Lower lobe of right lung (tissue), 2 donors: Measurements from ENCODE around the gene VSTM2B. TPM values are rescaled to one million over a fixed set of nuclear protein-coding genes. Genes with fewer than 3 reads are reported as not detected.

Experiments used
- ATAC-seq, 2 donors: fragments of 200-7000 bp; cut with Tn5 transposase; one replicate each; pipeline ENCODE4 v1.9.1; 2020 to 2022; ENCODE audit warnings: mild to moderate bottlenecking in 2 of 2, moderate library complexity in 2 of 2
- DNase-seq: peaks from one replicate; pipeline ENCODE4 v3.0.0-alpha.2; 2020
- H3K27ac ChIP-seq: fragments of 200-600 bp; one replicate; pipeline ENCODE4 v1.8.0; 2022
- H3K27me3 ChIP-seq: fragments of 200-600 bp; one replicate; pipeline ENCODE4 v1.8.0; 2022; ENCODE audit warnings: low read depth
- H3K36me3 ChIP-seq: fragments of 200-600 bp; one replicate; pipeline ENCODE4 v1.8.0; 2022; ENCODE audit warnings: mild to moderate bottlenecking
- H3K4me1 ChIP-seq: fragments of 200-600 bp; one replicate; pipeline ENCODE4 v1.8.0; 2022
- H3K4me3 ChIP-seq: fragments of 200-600 bp; one replicate; pipeline ENCODE4 v1.8.0; 2022; ENCODE audit warnings: mild to moderate bottlenecking
- H3K9me3 ChIP-seq: fragments of 200-600 bp; one replicate; pipeline ENCODE4 v1.8.0; 2022
- CTCF ChIP-seq: fragments of 200-600 bp; IDR thresholded peaks from one replicate; pipeline ENCODE4 v1.8.0; 2022; ENCODE audit warnings: antibody characterized with exemption, mild to moderate bottlenecking
- intact Hi-C: fragments of 100-400 bp; cut with DNase I; formaldehyde crosslinking; loops from one replicate; pipeline ENCODE4 v1.11.0; 2022
- total RNA-seq: library from RNA; stranded (reverse); fragmentation: NEBNext Ultra II Directional; extraction: Animal tissue kit (Norgen Biotek cat#: 25700); gene quantifications from one replicate; pipeline ENCODE4 v1.2.1, GENCODE V29; 2021
- donor health status: DM: no; HTN: yes; CAD: no; lungs with severe emphysema.

VSTM2B gene
- total RNA-seq, 1 donor from 2014 or later = not detected

GRCh38 chr19:29506619-29506911 lies 19.2 kb upstream of the VSTM2B start:
- peak; percentile 14 for DNase-seq
- Histone ChIP-seq H3K9me3 (no peaks in the 10 kb centered on the region), H3K27me3 (peaks cover 3% of the 10 kb centered on the region), H3K36me3 (no peaks in the 10 kb centered on the region), H3K4me1 (no peaks in the 10 kb centered on the region), H3K27ac (no peak overlapping the region), H3K4me3 (no peak overlapping the region)
- no peak for TF ChIP-seq CTCF
- intact Hi-C loops = no loop called here
- ATAC-seq = no peak

GRCh38 chr19:29507081-29507860 lies 18.5 kb upstream of the VSTM2B start:
- H3K36me3 ChIP-seq = no peaks in the 10 kb centered on the region
- no peaks in the 10 kb centered on the region for H3K9me3 ChIP-seq
- intact Hi-C loops = no loop called here
- peaks cover 3% of the 10 kb centered on the region for H3K27me3 ChIP-seq
- ATAC-seq (no peak), DNase-seq (peak; percentile 34)
- no peak overlapping the region for H3K27ac ChIP-seq
- H3K4me3 ChIP-seq = no peak overlapping the region
- TF ChIP-seq CTCF = no peak
- H3K4me1 ChIP-seq = no peaks in the 10 kb centered on the region

GRCh38 chr19:29508181-29508580 lies 17.6 kb upstream of the VSTM2B start:
- Histone ChIP-seq H3K4me1 (no peaks in the 10 kb centered on the region), H3K9me3 (no peaks in the 10 kb centered on the region), H3K27ac (no peak overlapping the region), H3K4me3 (no peak overlapping the region), H3K27me3 (peaks cover 3% of the 10 kb centered on the region), H3K36me3 (no peaks in the 10 kb centered on the region)
- intact Hi-C loops = no loop called here
- DNase-seq (no peak), ATAC-seq (no peak)
- TF ChIP-seq CTCF = no peak

- DNase-seq (peak; percentile 15), ATAC-seq (no peak)
- no peaks in the 10 kb centered on the region for H3K4me1 ChIP-seq
- no peak overlapping the region for H3K27ac ChIP-seq
- peaks cover 3% of the 10 kb centered on the region for H3K27me3 ChIP-seq
- H3K36me3 ChIP-seq = no peaks in the 10 kb centered on the region
- H3K9me3 ChIP-seq = no peaks in the 10 kb centered on the region
- no peak for TF ChIP-seq CTCF
- intact Hi-C loops = no loop called here
- H3K4me3 ChIP-seq = no peak overlapping the region
These were observed 16.3 kb upstream of the VSTM2B start for GRCh38 chr19:29509456-29509855.

- no peak for TF ChIP-seq CTCF
- Histone ChIP-seq H3K4me1 (no peaks in the 10 kb centered on the region), H3K36me3 (no peaks in the 10 kb centered on the region), H3K27ac (no peak overlapping the region), H3K27me3 (peaks cover 3% of the 10 kb centered on the region), H3K4me3 (no peak overlapping the region), H3K9me3 (no peaks in the 10 kb centered on the region)
- no peak for ATAC-seq
- intact Hi-C loops = no loop called here
- DNase-seq = peak; percentile 26
These were observed 15.0 kb upstream of the VSTM2B start for GRCh38 chr19:29510701-29511265.
